DOHH2 (cell line): ENCODE data around the gene TUBE1.

ENCODE experiments used
- H3F3A ChIP-seq: fragments of 200-600 bp; sonication (generic), shearing (Covaris generic); 2 replicates; pipeline ENCODE4 v1.6.0; 2016; ENCODE audit warnings: antibody characterized with exemption, mild to moderate bottlenecking; ENCODE audit not compliant: control insufficient read depth, insufficient read depth
- H3K27ac ChIP-seq: fragments of 200-600 bp; sonication (generic); 2 replicates; pipeline ENCODE4 v1.5.1; 2014; ENCODE audit warnings: low read depth, mild to moderate bottlenecking, low read length, moderate library complexity
- H3K27me3 ChIP-seq: fragments of 200-600 bp; sonication (generic); 2 replicates; pipeline ENCODE4 v1.6.1; 2014; ENCODE audit warnings: mild to moderate bottlenecking, low read length, mixed read lengths; ENCODE audit not compliant: control insufficient read depth
- H3K36me3 ChIP-seq: fragments of 200-600 bp; sonication (generic); 2 replicates; pipeline ENCODE4 v1.6.1; 2014; ENCODE audit warnings: mild to moderate bottlenecking, low read length, moderate library complexity, mixed read lengths; ENCODE audit not compliant: control insufficient read depth
- H3K4me1 ChIP-seq: fragments of 200-600 bp; sonication (generic); 2 replicates; pipeline ENCODE4 v1.6.1; 2014; ENCODE audit warnings: mild to moderate bottlenecking, low read length, mixed read lengths; ENCODE audit not compliant: control insufficient read depth
- H3K4me2 ChIP-seq: fragments of 200-600 bp; sonication (generic); 2 replicates; pipeline ENCODE4 v1.6.0; 2014; ENCODE audit warnings: mild to moderate bottlenecking, low read length, moderate library complexity
- H3K4me3 ChIP-seq: fragments of 200-600 bp; sonication (generic); 2 replicates; pipeline ENCODE4 v1.5.1; 2014; ENCODE audit warnings: mild to moderate bottlenecking, low read length, mixed read lengths
- H3K79me2 ChIP-seq: fragments of 200-600 bp; sonication (generic); 2 replicates; pipeline ENCODE4 v1.6.1; 2014; ENCODE audit warnings: mild to moderate bottlenecking, low read length, mixed read lengths; ENCODE audit not compliant: control insufficient read depth
- H3K9me2 ChIP-seq: fragments of 200-600 bp; sonication (generic); replicated peaks from 2 replicates; pipeline ENCODE4 v1.6.1; 2014; ENCODE audit warnings: mild to moderate bottlenecking, low read length, mixed read lengths; ENCODE audit not compliant: control insufficient read depth
- H3K9me3 ChIP-seq: fragments of 200-600 bp; sonication (generic); 2 replicates; pipeline ENCODE4 v1.6.1; 2014; ENCODE audit warnings: antibody characterized with exemption, low read length, mixed read lengths; ENCODE audit not compliant: control insufficient read depth, insufficient read depth
- H4K20me1 ChIP-seq: fragments of 200-600 bp; sonication (generic); 2 replicates; pipeline ENCODE4 v1.6.0; 2014; ENCODE audit warnings: low read depth, mild to moderate bottlenecking, antibody characterized with exemption, low read length, moderate library complexity; ENCODE audit not compliant: control insufficient read depth, insufficient read depth
- CTCF ChIP-seq: fragments of 200-600 bp; sonication (generic); IDR thresholded peaks from one replicate; pipeline ENCODE4 v1.5.1; 2014; ENCODE audit warnings: antibody characterized with exemption, mild to moderate bottlenecking, low read depth, low read length; ENCODE audit not compliant: poor library complexity, severe bottlenecking
- EZH2phosphoT487 ChIP-seq: fragments of 200-600 bp; sonication (generic); IDR thresholded peaks from 2 replicates; pipeline ENCODE4 v1.6.1; 2017; ENCODE audit warnings: borderline replicate concordance, mild to moderate bottlenecking, antibody characterized with exemption, low read length, moderate library complexity, mixed read lengths

TUBE1 gene

GRCh38 chr6:112123982-112124381, 36.7 kb upstream of the TUBE1 start:
- TF ChIP-seq CTCF (no peak), EZH2phosphoT487 (no peak)
- Histone ChIP-seq H3K4me3 (no peak overlapping the region), H3K27ac (no peak overlapping the region), H3K9me3 (no peaks in the 10 kb centered on the region), H3K9me2 (no peaks in the 10 kb centered on the region), H3K4me1 (no peaks in the 10 kb centered on the region), H3K36me3 (no peaks in the 10 kb centered on the region), H3K79me2 (no peaks in the 10 kb centered on the region), H3K4me2 (no peak overlapping the region), H3F3A (no peaks in the 10 kb centered on the region), H4K20me1 (no peaks in the 10 kb centered on the region), H3K27me3 (no peaks in the 10 kb centered on the region)

- H3K4me3 ChIP-seq, result no peak overlapping the region
- no peak overlapping the region for H3K4me2 ChIP-seq
- H3K9me3 ChIP-seq, result no peaks in the 10 kb centered on the region
- no peaks in the 10 kb centered on the region for H3K79me2 ChIP-seq
- TF ChIP-seq EZH2phosphoT487, result no peak
- no peak for TF ChIP-seq CTCF
- no peaks in the 10 kb centered on the region for H3K27me3 ChIP-seq
- no peaks in the 10 kb centered on the region for H3K9me2 ChIP-seq
- H3K4me1 ChIP-seq, result no peaks in the 10 kb centered on the region
- H3F3A ChIP-seq, result no peaks in the 10 kb centered on the region
- H4K20me1 ChIP-seq, result no peaks in the 10 kb centered on the region
- H3K36me3 ChIP-seq, result no peaks in the 10 kb centered on the region
- H3K27ac ChIP-seq, result no peak overlapping the region
Observed at GRCh38 chr6:112122756-112123155, 35.5 kb upstream of the TUBE1 start.

GRCh38 chr6:112118034-112118433, 30.8 kb upstream of the TUBE1 start:
- no peaks in the 10 kb centered on the region for H3K9me3 ChIP-seq
- H3K4me3 ChIP-seq, result no peak overlapping the region
- H3K27me3 ChIP-seq, result peaks cover 3% of the 10 kb centered on the region; the same call in 1 of the 2 replicates
- no peaks in the 10 kb centered on the region for H3K4me1 ChIP-seq
- no peak overlapping the region for H3K27ac ChIP-seq
- no peaks in the 10 kb centered on the region for H3F3A ChIP-seq
- H3K79me2 ChIP-seq, result no peaks in the 10 kb centered on the region
- H3K4me2 ChIP-seq, result no peak overlapping the region
- no peaks in the 10 kb centered on the region for H3K9me2 ChIP-seq
- no peaks in the 10 kb centered on the region for H3K36me3 ChIP-seq
- no peak for TF ChIP-seq EZH2phosphoT487
- TF ChIP-seq CTCF, result no peak
- H4K20me1 ChIP-seq, result no peaks in the 10 kb centered on the region

- Histone ChIP-seq H3K79me2 (no peaks in the 10 kb centered on the region), H3K36me3 (no peaks in the 10 kb centered on the region), H3K4me1 (no peaks in the 10 kb centered on the region), H3K9me2 (no peaks in the 10 kb centered on the region), H3K27me3 (peaks cover 3% of the 10 kb centered on the region; the same call in 1 of the 2 replicates), H3K9me3 (no peaks in the 10 kb centered on the region), H3F3A (no peaks in the 10 kb centered on the region), H4K20me1 (no peaks in the 10 kb centered on the region), H3K4me3 (no peak overlapping the region), H3K4me2 (no peak overlapping the region), H3K27ac (no peak overlapping the region)
- no peak for TF ChIP-seq EZH2phosphoT487
- TF ChIP-seq CTCF, result no peak
Observed at GRCh38 chr6:112117554-112117953, 30.3 kb upstream of the TUBE1 start.
